ENCODE results near the gene CNTNAP2. TPM values are rescaled to one million over a fixed set of nuclear protein-coding genes. Genes with fewer than 3 reads are reported as not detected.

The CNTNAP2 gene
- total RNA-seq, 1 donor = under 0.01 TPM

DNA sequence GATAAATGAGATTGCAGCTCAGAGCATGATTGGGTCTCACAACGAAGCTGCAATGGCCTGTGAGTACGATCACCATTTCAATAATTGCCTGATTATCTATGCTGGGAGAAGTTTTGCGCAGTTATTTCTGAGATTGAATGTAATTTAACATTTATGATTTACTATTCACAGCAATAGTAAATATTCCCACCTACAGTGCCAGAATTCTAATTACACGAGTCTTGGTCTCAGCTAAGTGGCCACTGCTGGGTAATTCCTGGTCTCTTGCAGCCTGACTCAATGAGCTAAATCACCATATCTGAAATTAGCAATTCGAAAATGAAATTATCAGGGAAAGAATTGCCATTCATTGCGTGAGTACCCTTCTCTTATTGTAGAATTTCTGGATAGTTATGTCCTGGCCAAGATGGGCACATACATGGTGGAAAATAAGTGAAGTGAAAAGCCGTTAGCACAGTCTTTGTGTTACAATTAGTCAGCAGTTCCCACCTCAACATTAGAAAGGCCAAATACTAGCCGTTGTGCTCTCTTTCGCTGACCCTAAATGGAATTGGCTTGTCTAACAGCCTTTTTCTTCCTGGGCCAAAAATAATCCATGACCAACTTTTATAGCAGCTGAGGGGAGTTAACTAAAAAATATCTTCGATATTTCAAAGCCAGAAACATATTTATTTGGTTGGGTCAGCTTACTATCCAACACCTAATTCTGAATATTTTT lies 1793.0 kb downstream of the CNTNAP2 start:
- no peak overlapping the region for H3K4me3 ChIP-seq (ENCODE audit: low read depth, low read length)
- DNase-seq (ENCODE audit: low read depth) = no peak
- TF ChIP-seq CTCF (IDR thresholded peaks at IDR 0.05; ENCODE audit: insufficient read depth, low read length) = no peak

- H3K4me3 ChIP-seq (ENCODE audit: low read depth, low read length) = no peak overlapping the region
- TF ChIP-seq CTCF (IDR thresholded peaks at IDR 0.05; ENCODE audit: insufficient read depth, low read length) = no peak
- DNase-seq (ENCODE audit: low read depth) = no peak
Measured at GRCh38 chr7:147911201-147911601, 1794.6 kb downstream of the CNTNAP2 start.

DNA sequence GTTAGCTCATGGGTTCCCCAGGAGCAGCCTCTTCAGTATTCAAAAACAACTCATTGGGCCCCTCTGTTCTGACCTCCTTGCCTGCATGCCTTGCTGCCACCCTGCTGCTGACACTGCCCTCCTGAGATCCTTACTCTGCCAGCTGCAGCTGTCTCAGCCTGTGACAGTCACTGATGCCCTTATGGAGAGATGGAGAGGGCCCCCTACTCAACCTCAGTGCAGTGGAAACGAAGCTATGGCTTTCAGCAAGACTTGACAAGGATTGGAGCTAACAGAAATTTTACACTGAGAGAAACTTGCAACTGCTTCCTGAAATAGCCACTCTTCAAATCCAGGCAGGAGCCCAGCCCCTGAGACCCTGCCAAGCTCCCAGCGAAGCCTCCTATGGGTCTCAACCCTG lies 1795.7 kb downstream of the CNTNAP2 start:
- no peak for TF ChIP-seq CTCF (IDR thresholded peaks at IDR 0.05; ENCODE audit: insufficient read depth, low read length)
- no peak overlapping the region for H3K4me3 ChIP-seq (ENCODE audit: low read depth, low read length)
- DNase-seq (ENCODE audit: low read depth) = no peak

- no peak overlapping the region for H3K4me3 ChIP-seq (ENCODE audit: low read depth, low read length)
- TF ChIP-seq CTCF (IDR thresholded peaks at IDR 0.05; ENCODE audit: insufficient read depth, low read length) = no peak
- no peak for DNase-seq (ENCODE audit: low read depth)
Measured at GRCh38 chr7:147912946-147913638, 1796.5 kb downstream of the CNTNAP2 start.

GRCh38 chr7:147915781-147916180 lies 1799.2 kb downstream of the CNTNAP2 start:
- no peak for TF ChIP-seq CTCF (IDR thresholded peaks at IDR 0.05; ENCODE audit: insufficient read depth, low read length)
- H3K4me3 ChIP-seq (ENCODE audit: low read depth, low read length) = no peak overlapping the region
- no peak for DNase-seq (ENCODE audit: low read depth)

DNA sequence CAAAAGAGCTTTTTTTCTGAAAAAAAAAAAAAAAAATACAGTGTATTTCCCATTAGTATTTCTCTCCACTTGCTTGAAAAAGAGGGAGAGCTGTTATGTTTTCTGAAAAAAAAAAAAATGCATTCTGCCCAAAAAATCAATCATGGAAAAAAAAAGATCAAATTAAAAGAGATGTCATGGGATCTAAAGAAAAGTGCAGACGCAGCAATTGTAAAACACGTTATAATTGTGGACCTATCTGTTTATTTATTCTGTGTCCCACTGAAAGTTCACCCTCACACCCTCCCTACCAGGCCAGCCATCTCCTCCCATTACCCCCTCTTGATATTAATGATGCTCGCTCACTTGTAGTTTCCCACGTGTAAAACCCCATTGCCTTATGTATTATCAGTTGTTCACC lies 1800.0 kb downstream of the CNTNAP2 start:
- no peak overlapping the region for H3K4me3 ChIP-seq (ENCODE audit: low read depth, low read length)
- no peak for DNase-seq (ENCODE audit: low read depth)
- no peak for TF ChIP-seq CTCF (IDR thresholded peaks at IDR 0.05; ENCODE audit: insufficient read depth, low read length)

All from fibroblast of the aortic adventitia (primary cell).